GM12878 (cell line): Measurements from ENCODE around the gene NOS1AP. TPM values are rescaled to one million over a fixed set of nuclear protein-coding genes. Genes with fewer than 3 reads are reported as not detected.
"Not testable (repeated sequence)": the region's sequence is repeated elsewhere in the genome, so short reads cannot be mapped to it uniquely, and the experiment has no call there.

Experiments used
- ATAC-seq: fragments of 200-7000 bp; cut with Tn5 transposase; 3 replicates; pipeline ENCODE4 v1.9.1; 2020; ENCODE audit warnings: mild to moderate bottlenecking, moderate library complexity
- BruUV-seq: library from RNA; stranded (reverse); fragments of 400-500 nt; replicated peaks from 2 replicates; lab custom pipeline; 2021; lab: Mats Ljungman, UMichigan
- CTCF ChIA-PET: fragments of 300-600 bp; sonication (Branson Sonifier 250); formaldehyde crosslinking; extraction: SDS; loops from one replicate; lab custom pipeline; 2021; ENCODE audit warnings: inconsistent platforms; lab: Yijun Ruan, JAX
- POLR2A ChIA-PET: fragments of 350-600 bp; formaldehyde crosslinking; extraction: SDS; loops from one replicate; lab custom pipeline; 2021; ENCODE audit warnings: inconsistent platforms; lab: Charles Lee
- RAD21 ChIA-PET: fragments of 300-600 bp; sonication (Branson Sonifier 250); formaldehyde crosslinking; loops from one replicate; lab custom pipeline; 2023; ENCODE audit warnings: antibody characterized with exemption; ENCODE audit not compliant: unreplicated experiment; lab: Charles Lee
- SMC1A ChIA-PET: fragments of 300-600 bp; sonication (Branson Sonifier 250); formaldehyde crosslinking; loops from one replicate; lab custom pipeline; 2023; ENCODE audit not compliant: unreplicated experiment, uncharacterized antibody; lab: Charles Lee
- DNase-seq: peaks from one replicate; pipeline ENCODE4 v3.0.0-alpha.2; 2011; ENCODE audit warnings: low read depth, low spot score
- FAIRE-seq: peaks from 3 replicates; lab custom pipeline; 2011; peaks lifted over from hg19 to GRCh38; lab: Jason Lieb, UNC
- H2AFZ ChIP-seq: 2 replicates; pipeline ENCODE4 v1.6.0; 2011; ENCODE audit warnings: low read depth, low read length, control low read depth; ENCODE audit not compliant: control insufficient read depth
- H3K27ac ChIP-seq: 2 replicates; pipeline ENCODE4 v1.5.1; 2011; ENCODE audit warnings: control low read depth; ENCODE audit not compliant: control insufficient read depth, insufficient read depth
- H3K27me3 ChIP-seq, 2 experiments: replicated peaks in 1 of 2; 2 replicates each; pipeline versions ENCODE4 v1.6.0 to v1.6.1; 2011; ENCODE audit warnings: low read length in 1 of 2; ENCODE audit not compliant: control insufficient read depth in 2 of 2, insufficient read depth in 2 of 2
- H3K36me3 ChIP-seq, 2 experiments: 2 replicates each; pipeline ENCODE4 v1.5.1; 2011; ENCODE audit warnings: low read length in 1 of 2; ENCODE audit not compliant: control insufficient read depth in 2 of 2, insufficient read depth in 2 of 2
- H3K4me1 ChIP-seq: 2 replicates; pipeline ENCODE4 v1.6.1; 2011; ENCODE audit warnings: mild to moderate bottlenecking, low read length, moderate library complexity, mixed read lengths; ENCODE audit not compliant: control insufficient read depth, insufficient read depth
- H3K4me2 ChIP-seq: 2 replicates; pipeline ENCODE4 v1.6.0; 2011; ENCODE audit warnings: control low read depth; ENCODE audit not compliant: control insufficient read depth, insufficient read depth
- H3K4me3 ChIP-seq: fragments of 200-600 bp; sonication (generic); 2 replicates; pipeline ENCODE4 v1.5.1; 2016
- H3K79me2 ChIP-seq: 2 replicates; pipeline ENCODE4 v1.6.0; 2011; ENCODE audit warnings: low read length; ENCODE audit not compliant: control insufficient read depth, insufficient read depth
- H3K9ac ChIP-seq: 2 replicates; pipeline ENCODE4 v1.8.0; 2011; ENCODE audit warnings: low read length, control low read depth, mixed read lengths; ENCODE audit not compliant: control insufficient read depth, insufficient read depth
- H3K9me3 ChIP-seq: replicated peaks from 3 replicates; pipeline ENCODE4 v1.5.1; 2011; ENCODE audit warnings: mild to moderate bottlenecking, low read length; ENCODE audit not compliant: control insufficient read depth, insufficient read depth
- H4K20me1 ChIP-seq: 2 replicates; pipeline ENCODE4 v1.6.0; 2011; ENCODE audit not compliant: control insufficient read depth, insufficient read depth
- STAT1 ChIP-seq: fragments of 450-650 bp; conservative IDR thresholded peaks from 2 replicates; pipeline ENCODE4 v1.6.1; 2014; ENCODE audit warnings: antibody characterized with exemption, mild to moderate bottlenecking
- WGBS: methylation state at CpG from one replicate; pipeline ENCODE4 v1.1.6; 2016; ENCODE audit warnings: low lambda C conversion rate; ENCODE audit not compliant: insufficient replicate concordance, insufficient coverage; ENCODE audit errors: missing lambda C conversion rate; 5-methylcytosine and 5-hydroxymethylcytosine counted together
- in situ Hi-C: fragments of 300-500 bp; cut with MboI; formaldehyde crosslinking; loops from 9 replicates; pipeline ENCODE4 v1.14.3; 2018; ENCODE audit warnings: mixed read lengths
- intact Hi-C: fragments of 100-400 bp; cut with micrococcal nuclease; formaldehyde crosslinking; loops from one replicate; pipeline ENCODE4 v1.14.2; 2022; ENCODE audit not compliant: unreplicated experiment
- polyA plus RNA-seq, 11 experiments: library from polyadenylated mRNA; depleted of rRNA in 4 of 11; unstranded in 6 of 11; stranded (reverse) in 5 of 11; fragments of >200 nt; fragmentation: Nextera tagmentation in 4 of 11; fragmentation: Illumina TruSeq in 1 of 11; extraction: Ambion mirVana in 4 of 11; extraction: Trizol in 1 of 11; gene quantifications; 1 replicate in 1 of 11; 2 replicates in 10 of 11; pipeline versions ENCODE4 v1.2.1 to v1.2.3, GENCODE V29; 2011 to 2016; ENCODE audit warnings: inconsistent platforms in 2 of 11, missing spikeins in 2 of 11, low read depth in 1 of 11
- total RNA-seq, 4 experiments: library from RNA; depleted of rRNA in 3 of 4; stranded (reverse); fragments of >200 nt in 3 of 4; fragmentation: Illumina TruSeq in 1 of 4; extraction: Trizol in 1 of 4; gene quantifications; 2 replicates each; pipeline versions ENCODE4 v1.2.1 to v1.2.3, GENCODE V29; 2013 to 2021

The NOS1AP gene
- total and polyA plus RNA-seq, 10 of the 15 experiments (the other 5 are each of a cell fraction or from before 2014, with no cell fraction given): 0.03 to 0.15 TPM; not detected in 8

- Histone ChIP-seq H2AFZ (no peak overlapping the region), H3K4me2 (no peak overlapping the region), H3K79me2 (no peaks in the 10 kb centered on the region), H3K27me3 (peaks cover 0 to 2% of the 10 kb centered on the region in 2 experiments; a peak in 2 of 4 replicates), H3K9me3 (no peaks in the 10 kb centered on the region), H3K9ac (no peak overlapping the region), H3K27ac (no peak overlapping the region), H3K4me1 (no peaks in the 10 kb centered on the region), H3K36me3 (no peaks in the 10 kb centered on the region), H3K4me3 (no peak overlapping the region), H4K20me1 (no peaks in the 10 kb centered on the region)
- ChIA-PET POLR2A (no interaction called here), RAD21 (no interaction called here), CTCF (interaction anchor here (0.6 kb wide), 1 partner anchor 99 kb away, joined by 3 read pairs; no protein-coding TSS in a partner anchor), SMC1A (no interaction called here)
- in situ Hi-C loops (no loop called here), intact Hi-C loops (no loop called here)
- FAIRE-seq (no peak), DNase-seq (no peak), ATAC-seq (no peak)
- WGBS: 0% methylated on average over 1 of the region's 1 CpG
- no TSS peak for BruUV-seq
- TF ChIP-seq STAT1: no peak
Observed at GRCh38 chr1:162081316-162081715, 11.8 kb downstream of the NOS1AP start.

DNA sequence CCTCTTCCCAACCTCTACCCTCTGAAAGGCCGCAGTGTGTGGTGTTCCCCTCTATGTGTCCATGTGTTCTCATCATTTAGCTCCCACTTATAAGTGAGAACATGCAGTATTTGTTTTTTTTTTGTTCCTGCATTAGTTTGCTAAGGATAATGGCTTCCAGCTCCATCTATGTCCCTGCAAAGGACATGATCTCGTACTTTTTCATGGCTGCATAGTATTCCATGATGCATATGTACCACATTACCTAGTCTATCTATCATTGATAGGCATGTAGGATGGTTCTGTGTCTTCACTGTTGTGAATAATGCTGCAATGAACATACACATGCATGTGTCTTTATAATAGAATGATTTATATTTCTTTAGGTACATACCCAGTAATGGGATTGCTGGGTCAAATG is 12.6 kb downstream of the NOS1AP start:
- intact Hi-C loops, BruUV-seq: not testable (repeated sequence)
- SMC1A ChIA-PET: interaction anchor here (0.6 kb wide), 1 partner anchor 16 kb away, joined by 3 read pairs; no protein-coding TSS in a partner anchor

More for the DNA sequence above, 12.6 kb downstream of the NOS1AP start:
- H3K9ac ChIP-seq, FAIRE-seq, H3K4me1 ChIP-seq, H3K4me2 ChIP-seq, H3K79me2 ChIP-seq, POLR2A ChIA-PET, in situ Hi-C loops, H3K36me3 ChIP-seq, RAD21 ChIA-PET, H3K27ac ChIP-seq, H3K9me3 ChIP-seq, DNase-seq, H3K27me3 ChIP-seq, CTCF ChIA-PET, H2AFZ ChIP-seq, ATAC-seq, H3K4me3 ChIP-seq, H4K20me1 ChIP-seq: not testable (repeated sequence)
- WGBS: 0% methylated on average over 2 of the region's 2 CpGs
